ENCODE measurements around the gene RNF4.
A peak's percentile ranks its signal among the peaks of the same experiment; 100 is the strongest.
"Not testable (repeated sequence)": the region's sequence is repeated elsewhere in the genome, so short reads cannot be mapped to it uniquely, and the experiment has no call there.

Gene RNF4

DNA sequence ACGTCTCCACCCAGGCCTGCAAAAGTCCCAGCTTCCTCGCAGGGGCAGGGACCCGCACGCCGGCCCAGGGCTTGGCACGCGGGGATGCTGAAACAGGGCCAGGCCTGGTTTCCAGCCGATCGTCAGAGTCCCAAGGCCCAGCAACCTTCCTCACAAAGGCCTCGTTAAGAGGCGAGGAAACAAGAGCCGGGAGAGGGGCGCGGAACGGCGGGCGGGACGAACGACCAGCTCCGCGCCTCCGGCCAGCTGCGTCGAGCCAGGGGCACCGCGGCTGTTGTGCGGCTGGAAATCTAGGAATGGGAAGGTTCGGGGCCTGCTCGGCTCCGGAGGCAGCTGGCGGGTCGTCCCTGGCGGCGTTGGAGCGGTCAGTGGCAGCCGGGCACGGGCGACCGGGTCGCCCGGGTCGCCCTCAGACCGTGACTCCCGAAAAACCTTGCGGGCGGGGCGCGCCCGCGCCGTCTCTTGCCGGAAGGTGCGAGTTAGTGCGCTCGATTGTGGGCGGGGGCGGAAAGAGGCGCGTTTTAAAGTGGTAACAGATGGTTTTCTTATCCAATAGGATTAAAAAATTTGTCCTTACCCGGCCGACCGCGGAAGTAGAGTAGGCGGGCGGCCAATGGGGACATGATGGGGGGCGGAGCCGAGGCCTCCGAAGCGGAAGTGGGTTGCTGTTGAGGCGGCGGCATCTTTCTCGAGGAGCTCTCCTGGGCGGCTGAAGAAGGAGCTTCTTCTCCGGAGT lies at the start of gene RNF4:
Gene RNF4, plus strand, starts transcription at position 651 of the 736 bp plus-strand sequence. CDS start 21,388 bp downstream, outside the sequence.
- peak; percentile 98 for DNase-seq (ENCODE audit: low spot score)

DNA sequence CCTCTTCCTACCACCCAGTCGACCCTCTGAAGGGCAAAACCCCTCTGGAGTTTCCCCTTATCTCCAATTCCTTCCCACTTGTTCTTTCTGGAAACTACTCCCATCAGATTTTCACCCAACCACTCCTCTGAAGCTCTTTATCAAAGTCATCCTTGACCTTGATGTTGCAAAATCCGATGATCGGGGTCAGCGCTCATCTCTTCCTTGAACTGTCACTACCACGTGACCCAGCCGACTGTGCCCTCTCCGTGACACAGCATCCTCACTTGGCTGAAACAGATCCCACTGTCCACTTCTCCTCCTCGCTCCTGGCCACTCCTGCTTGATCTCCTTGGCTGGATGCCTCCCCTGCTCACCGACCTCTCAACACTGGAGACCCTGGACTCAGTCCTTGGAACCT lies 49.1 kb upstream of the RNF4 start:
- DNase-seq (ENCODE audit: low spot score) = no peak

- no peak for DNase-seq (ENCODE audit: low spot score)
Measured at GRCh38 chr4:2421928-2422327, 47.0 kb upstream of the RNF4 start.

DNA sequence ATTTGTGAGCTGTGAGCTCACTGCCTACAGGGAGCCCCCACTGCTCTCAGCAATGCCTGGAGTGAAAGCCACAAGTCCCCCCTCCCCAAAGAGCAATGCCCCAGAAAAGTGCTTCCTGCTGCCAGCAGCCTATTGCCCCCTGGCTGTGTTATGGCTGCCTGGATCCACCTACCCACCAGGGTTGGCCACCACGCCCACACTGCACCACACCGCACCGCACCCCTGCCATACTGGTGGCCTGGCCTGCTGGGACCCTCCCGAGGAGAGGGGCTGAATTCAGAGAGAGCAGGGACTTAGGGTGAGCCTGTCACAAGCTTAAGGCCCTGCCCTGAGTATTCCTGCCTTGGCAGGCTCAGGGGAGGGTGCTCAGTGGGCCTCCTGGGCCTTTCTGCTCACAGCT lies 45.8 kb upstream of the RNF4 start:
- no peak for DNase-seq (ENCODE audit: low spot score)

GRCh38 chr4:2423695-2424094 lies 45.2 kb upstream of the RNF4 start:
- no peak for DNase-seq (ENCODE audit: low spot score)

GRCh38 chr4:2424581-2424980 lies 44.3 kb upstream of the RNF4 start:
- DNase-seq (ENCODE audit: low spot score) = no peak

DNA sequence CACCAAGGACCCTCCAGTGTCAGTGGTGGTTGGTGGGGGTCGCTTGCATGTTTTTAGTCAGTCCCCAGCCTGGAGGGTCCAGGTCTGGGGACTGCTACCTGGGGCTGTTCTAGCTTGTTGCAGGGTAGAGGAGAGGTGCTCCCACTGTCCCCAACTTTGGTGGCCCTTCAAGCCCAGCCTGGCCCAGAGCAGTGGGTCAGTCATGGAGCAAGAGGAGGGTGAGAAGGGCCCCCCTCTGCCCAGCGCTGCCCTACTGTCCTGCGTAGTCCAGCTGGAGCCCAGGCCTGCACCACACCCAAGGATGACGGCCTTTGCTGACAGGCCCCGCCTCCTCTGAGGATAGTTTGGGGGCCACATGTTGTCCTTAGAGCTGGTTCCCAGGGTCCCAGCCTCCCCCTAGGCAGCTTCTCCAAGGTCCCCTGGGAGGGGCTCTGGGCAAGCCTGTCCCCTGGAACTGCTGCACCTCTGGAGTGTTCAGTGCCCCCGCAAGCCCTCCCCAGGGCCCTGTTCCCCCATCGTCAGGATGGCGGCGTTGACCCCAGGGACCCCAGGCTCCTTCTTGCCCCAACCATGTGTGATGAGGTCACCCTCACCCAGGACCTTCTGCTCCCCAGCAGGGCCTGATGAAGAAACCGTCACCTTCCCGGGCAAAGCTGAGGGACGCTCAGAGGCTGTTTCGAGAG lies 43.4 kb upstream of the RNF4 start:
- DNase-seq (ENCODE audit: low spot score) = no peak

DNA sequence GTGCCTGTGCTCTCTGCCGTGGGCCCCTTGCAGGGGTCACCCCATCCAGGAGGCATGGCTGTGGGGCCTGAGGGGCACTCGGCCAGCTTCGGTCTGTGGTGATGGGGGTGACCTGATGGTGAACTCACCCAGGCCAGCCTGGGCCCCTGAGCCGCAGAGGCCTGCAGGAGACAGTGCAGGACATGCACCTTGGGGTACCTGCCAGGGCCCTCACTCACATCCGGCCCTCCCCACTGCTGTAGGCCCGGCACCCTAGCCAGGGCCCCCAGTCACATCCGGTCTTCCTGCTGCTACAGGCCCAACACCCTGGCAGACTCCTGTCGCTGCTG lies 42.9 kb upstream of the RNF4 start:
- no peak for DNase-seq (ENCODE audit: low spot score)

DNA sequence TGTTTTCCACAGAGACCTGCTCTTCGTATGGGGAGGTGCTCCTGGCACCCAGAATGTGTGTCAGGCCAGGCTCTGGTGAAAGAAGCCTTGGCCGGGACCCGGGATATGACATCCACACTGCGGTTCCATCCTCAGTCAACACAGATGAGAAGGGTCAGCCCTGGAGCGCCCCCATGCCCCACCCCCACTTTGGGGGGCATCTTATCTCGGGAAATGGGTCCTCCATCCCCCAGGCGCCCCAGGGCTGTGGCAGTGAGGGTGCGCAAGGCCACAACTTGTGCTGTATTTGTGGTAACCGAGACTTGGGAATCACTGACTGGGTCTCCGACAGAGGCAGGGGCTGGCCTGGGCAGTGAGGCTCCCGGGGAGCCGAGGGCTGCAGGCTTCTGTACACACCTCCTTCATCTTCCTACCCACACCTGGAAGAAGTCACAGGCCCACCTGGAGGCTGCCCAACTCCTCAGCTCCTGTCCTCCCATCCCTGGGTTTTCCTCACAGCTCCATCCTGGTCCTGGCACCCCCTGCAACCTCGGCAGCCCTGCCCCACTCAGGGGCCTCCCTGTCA lies 42.1 kb upstream of the RNF4 start:
- DNase-seq (ENCODE audit: low spot score) = no peak

DNA sequence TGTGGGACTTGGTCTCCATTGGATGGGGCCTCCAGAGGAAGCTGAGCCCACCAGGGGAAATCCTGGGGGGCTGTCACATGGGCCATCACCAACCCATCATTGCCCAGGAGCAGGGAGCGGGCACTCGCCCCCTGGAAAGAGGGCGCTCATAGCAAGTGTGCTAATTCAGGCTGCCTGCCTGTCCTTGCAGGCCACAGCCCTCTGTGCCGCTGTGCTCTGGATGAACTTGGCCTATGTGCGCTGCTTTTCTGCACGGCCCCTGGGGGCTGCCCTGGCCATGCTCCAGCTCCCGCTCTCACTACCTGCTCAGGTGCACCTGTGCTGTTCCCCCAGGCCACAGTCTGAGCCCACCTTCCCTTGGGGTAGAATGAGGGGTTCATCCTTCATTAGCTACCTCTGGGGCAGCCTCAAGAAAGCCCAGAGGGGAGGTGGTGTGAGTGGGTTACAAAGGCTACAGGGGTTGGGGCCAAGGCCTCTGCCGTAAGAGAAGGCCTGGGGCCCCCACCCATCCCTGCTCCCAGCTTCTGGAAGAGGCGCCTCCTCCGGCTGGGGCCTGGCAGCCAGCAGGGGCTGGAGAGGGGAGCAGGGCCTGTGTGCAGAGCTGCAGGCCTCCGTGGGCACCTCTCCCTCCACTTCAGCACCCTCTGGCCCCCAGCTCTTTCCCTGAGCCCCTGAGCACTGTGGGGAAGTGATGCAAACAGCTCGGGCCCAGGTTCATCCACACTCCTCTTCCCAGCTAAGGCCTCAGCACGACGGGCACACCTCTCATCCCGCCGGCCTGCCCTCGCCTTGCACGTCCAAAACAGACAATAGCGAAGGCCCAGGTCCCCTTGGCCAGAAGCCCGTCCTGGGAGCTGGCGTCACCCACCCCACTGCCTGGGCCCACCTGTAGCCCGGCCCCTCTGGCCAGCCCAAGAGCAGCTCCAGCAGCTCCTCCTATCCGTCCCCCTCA lies 41.2 kb upstream of the RNF4 start:
- DNase-seq (ENCODE audit: low spot score) = no peak

- no peak for DNase-seq (ENCODE audit: low spot score)
Measured at GRCh38 chr4:2428496-2429213, 40.3 kb upstream of the RNF4 start.

DNA sequence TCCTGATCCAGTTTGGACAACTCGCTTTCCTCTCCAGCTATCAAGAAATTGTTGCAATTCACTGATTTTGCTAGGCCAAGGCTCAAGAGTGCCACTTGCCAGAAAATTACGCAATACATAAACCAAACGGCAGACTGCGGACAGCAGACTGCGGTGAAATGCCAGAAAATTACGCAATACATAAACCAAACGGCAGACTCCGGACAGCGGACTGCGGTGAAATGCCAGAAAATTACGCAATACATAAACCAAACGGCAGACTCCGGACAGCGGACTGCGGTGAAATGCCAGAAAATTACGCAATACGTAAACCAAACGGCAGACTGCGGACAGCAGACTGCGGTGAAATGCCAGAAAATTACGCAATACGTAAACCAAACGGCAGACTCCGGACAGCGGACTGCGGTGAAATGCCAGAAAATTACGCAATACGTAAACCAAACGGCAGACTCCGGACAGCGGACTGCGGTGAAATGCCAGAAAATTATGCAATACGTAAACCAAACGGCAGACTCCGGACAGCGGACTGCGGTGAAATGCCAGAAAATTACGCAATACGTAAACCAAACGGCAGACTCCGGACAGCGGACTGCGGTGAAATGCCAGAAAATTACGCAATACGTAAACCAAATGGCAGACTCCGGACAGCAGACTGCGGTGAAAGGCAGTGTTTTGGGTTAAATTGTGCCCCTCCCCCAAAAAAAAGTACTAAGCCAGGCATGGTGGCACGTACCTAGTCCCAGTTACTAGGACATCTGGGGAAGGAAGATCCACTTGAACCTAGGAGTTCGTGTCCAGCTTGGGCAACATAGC lies 38.8 kb upstream of the RNF4 start:
- not testable (repeated sequence) for DNase-seq (ENCODE audit: low spot score)

- DNase-seq (ENCODE audit: low spot score) = no peak
Measured at GRCh38 chr4:2432004-2432403, 36.9 kb upstream of the RNF4 start.

GRCh38 chr4:2432991-2433530 lies 35.8 kb upstream of the RNF4 start:
- peak; percentile 44 for DNase-seq (ENCODE audit: low spot score)

DNA sequence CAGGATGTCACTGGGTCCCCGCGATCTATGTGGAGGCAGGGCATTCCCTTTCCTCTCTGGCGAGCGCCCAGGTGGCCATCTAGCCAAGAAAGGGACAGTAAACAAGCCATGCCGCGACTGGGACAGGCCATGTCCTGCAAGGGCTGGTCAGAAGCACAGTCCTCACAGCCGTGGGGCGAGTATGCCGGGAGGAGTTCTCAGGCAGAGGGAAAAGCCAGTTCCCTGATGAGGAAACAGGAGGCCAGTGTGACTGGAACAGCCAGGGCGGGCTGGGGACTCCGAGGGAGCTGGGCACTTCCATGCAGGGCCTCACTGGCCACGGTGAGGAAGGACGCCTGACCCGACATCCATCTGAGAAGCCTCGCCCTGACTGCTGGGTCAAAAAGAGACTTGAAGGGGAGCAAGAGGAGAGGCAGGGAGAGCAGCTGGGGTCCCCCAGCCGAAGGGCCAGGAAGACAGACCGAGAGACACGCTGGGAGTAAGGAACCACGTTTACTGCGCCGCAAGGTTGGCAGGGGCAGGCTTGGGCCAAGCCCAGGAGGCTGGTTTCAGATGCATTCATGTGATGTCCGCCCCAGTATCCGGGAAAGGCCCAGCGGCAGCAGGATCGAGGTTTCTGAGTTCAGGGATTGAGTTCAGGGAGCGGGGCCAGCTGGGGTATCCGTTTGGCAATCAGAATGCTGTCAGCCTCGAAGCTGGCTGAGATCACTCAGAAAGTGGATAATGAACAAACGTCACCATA lies 35.1 kb upstream of the RNF4 start:
- no peak for DNase-seq (ENCODE audit: low spot score)

GRCh38 chr4:2434420-2434819 lies 34.5 kb upstream of the RNF4 start:
- DNase-seq (ENCODE audit: low spot score) = no peak

- DNase-seq (ENCODE audit: low spot score) = no peak
Measured at GRCh38 chr4:2436301-2436700, 32.6 kb upstream of the RNF4 start.

DNA sequence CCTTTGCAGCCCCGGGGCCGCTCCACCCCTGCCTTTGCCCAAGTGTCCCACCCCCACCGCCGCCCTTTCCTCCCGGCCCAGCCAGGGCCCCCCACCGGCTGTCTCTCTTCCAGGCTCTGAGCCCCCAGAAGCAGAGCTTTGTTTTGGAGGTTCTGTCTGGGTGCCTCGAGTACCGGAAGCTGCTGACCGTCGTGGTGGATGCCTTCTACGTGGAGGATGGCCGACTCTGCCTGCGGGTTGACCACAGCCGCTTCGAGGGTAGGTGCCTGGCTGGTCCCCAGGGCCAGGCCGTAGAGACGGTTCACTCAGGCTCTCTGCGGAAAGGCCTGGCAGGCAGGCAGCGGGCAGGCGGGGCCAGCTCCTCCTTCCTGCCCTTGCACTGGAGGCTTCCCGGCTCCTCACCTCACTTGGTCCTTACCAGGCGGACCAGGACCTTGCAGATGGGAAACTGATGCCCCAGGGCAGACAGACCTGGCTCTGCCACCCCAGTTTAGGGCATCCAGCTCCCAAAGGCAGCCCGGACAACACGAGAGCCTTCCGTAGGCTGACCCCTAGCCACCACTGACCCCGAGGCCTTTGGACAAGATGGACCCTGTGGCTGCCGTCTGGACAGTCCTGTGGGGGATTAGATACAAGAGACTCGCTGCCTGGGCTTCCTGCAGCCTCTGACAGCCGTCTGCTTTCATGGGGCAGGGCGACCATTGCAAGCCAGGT lies 32.0 kb upstream of the RNF4 start:
- no peak for DNase-seq (ENCODE audit: low spot score)
